Natural killer cell (primary cell): ENCODE results near the gene SNAPC5. TPM values are rescaled to one million over a fixed set of nuclear protein-coding genes. Genes with fewer than 3 reads are reported as not detected.
"Not testable (repeated sequence)": the region's sequence is repeated elsewhere in the genome, so short reads cannot be mapped to it uniquely, and the experiment has no call there.

Experiments
- ATAC-seq, 3 donors: fragments of 150-1000 bp in 2 of 3; fragments of 200-7000 bp in 1 of 3; cut with Tn5 transposase; 1 replicate in 1 of 3; 2 replicates in 2 of 3; pipeline ENCODE4 v1.10.0; 2021; ENCODE audit warnings: mild to moderate bottlenecking in 2 of 3, moderate library complexity in 2 of 3
- DNase-seq, 2 donors: peaks; one replicate each; pipeline versions ENCODE4 v3.0.0 to v3.0.0-alpha.2; 2013 to 2021; ENCODE audit warnings: mixed read lengths in 1 of 2
- H3K27ac ChIP-seq: one replicate; pipeline ENCODE4 v1.5.1; 2013; ENCODE audit warnings: mild to moderate bottlenecking, low read length
- H3K27me3 ChIP-seq: one replicate; pipeline ENCODE4 v1.6.1; 2013; ENCODE audit warnings: low read length; ENCODE audit not compliant: control insufficient read depth, insufficient read depth
- H3K36me3 ChIP-seq: one replicate; pipeline ENCODE4 v1.6.1; 2013; ENCODE audit warnings: low read length; ENCODE audit not compliant: control insufficient read depth, insufficient read depth
- H3K4me1 ChIP-seq: one replicate; pipeline ENCODE4 v1.6.1; 2013; ENCODE audit warnings: low read length; ENCODE audit not compliant: control insufficient read depth, insufficient read depth
- H3K4me3 ChIP-seq: one replicate; pipeline ENCODE4 v1.5.1; 2013; ENCODE audit warnings: low read length
- H3K9me3 ChIP-seq: one replicate; pipeline ENCODE4 v1.6.1; 2013; ENCODE audit warnings: low read length; ENCODE audit not compliant: control insufficient read depth, insufficient read depth
- H3K27ac Mint-ChIP-seq, 2 donors: one replicate each; pipeline ENCODE4 v1.8.0; 2022; ENCODE audit warnings: mild to moderate bottlenecking in 2 of 2, mixed read lengths in 2 of 2, moderate library complexity in 1 of 2
- H3K27me3 Mint-ChIP-seq, 2 donors: one replicate each; pipeline ENCODE4 v1.8.0; 2022; ENCODE audit warnings: low read depth in 2 of 2, mixed read lengths in 2 of 2
- H3K36me3 Mint-ChIP-seq: one replicate; pipeline ENCODE4 v1.8.0; 2022; ENCODE audit warnings: mixed read lengths
- H3K4me1 Mint-ChIP-seq, 2 donors: one replicate each; pipeline ENCODE4 v1.8.0; 2022; ENCODE audit warnings: mixed read lengths in 2 of 2
- H3K4me3 Mint-ChIP-seq: one replicate; pipeline ENCODE4 v1.8.0; 2022; ENCODE audit warnings: mild to moderate bottlenecking, moderate library complexity, mixed read lengths
- H3K9me3 Mint-ChIP-seq, 2 donors: one replicate each; pipeline ENCODE4 v1.8.0; 2022; ENCODE audit warnings: mixed read lengths in 2 of 2
- WGBS: methylation state at CpG from one replicate; pipeline ENCODE4 v1.1.7; 2013; ENCODE audit warnings: missing lambda C conversion rate; ENCODE audit not compliant: insufficient coverage; 5-methylcytosine and 5-hydroxymethylcytosine counted together
- intact Hi-C: fragments of 100-400 bp; cut with micrococcal nuclease; formaldehyde crosslinking; loops from one replicate; pipeline ENCODE4 v1.14.2; 2022
- total RNA-seq, 4 donors: library from RNA; stranded (reverse); fragments of 120-200 nt in 1 of 4; gene quantifications; one replicate each; pipeline versions ENCODE4 v1.2.3 to v1.2.4, GENCODE V29; 2013 to 2022
- TF ChIP-seq, protein P1 (sequence below): fragments of 200-600 bp; IDR thresholded peaks from one replicate; pipeline ENCODE4 v1.8.0; 2022; ENCODE audit warnings: antibody characterized with exemption

Gene SNAPC5
- total RNA-seq, 3 donors from 2014 or later (not counting 1 experiment from before 2014, with no cell fraction given), result 17.2 to 25.2 (median 24.3) TPM

DNA sequence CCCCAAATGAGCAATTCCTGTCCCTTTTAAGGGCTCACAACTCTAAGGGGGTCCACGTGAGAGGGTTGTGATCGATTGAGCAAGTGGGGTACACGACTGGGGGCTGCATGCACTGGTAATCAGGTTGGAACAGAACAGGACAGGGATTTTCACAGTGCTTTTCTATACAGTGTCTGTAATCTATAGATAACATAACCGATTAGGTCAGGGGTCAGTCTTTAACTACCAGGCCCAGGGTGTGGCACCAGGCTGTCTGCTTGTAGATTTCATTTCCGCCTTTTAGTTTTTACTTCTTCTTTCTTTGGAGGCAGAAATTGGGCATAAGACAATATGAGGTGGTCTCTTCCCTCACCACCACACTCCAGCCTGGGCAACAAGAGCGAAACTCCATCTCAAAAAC, 32.3 kb downstream of the SNAPC5 start:
- H3K27me3 Mint-ChIP-seq, H3K27ac ChIP-seq, intact Hi-C loops, H3K4me1 Mint-ChIP-seq, H3K27me3 ChIP-seq, H3K9me3 Mint-ChIP-seq, H3K36me3 ChIP-seq, ATAC-seq, H3K36me3 Mint-ChIP-seq, H3K4me3 Mint-ChIP-seq, H3K4me1 ChIP-seq, H3K27ac Mint-ChIP-seq, DNase-seq, H3K4me3 ChIP-seq, H3K9me3 ChIP-seq: not testable (repeated sequence)
- over 99% methylated on average over 6 of the region's 6 CpGs for WGBS

DNA sequence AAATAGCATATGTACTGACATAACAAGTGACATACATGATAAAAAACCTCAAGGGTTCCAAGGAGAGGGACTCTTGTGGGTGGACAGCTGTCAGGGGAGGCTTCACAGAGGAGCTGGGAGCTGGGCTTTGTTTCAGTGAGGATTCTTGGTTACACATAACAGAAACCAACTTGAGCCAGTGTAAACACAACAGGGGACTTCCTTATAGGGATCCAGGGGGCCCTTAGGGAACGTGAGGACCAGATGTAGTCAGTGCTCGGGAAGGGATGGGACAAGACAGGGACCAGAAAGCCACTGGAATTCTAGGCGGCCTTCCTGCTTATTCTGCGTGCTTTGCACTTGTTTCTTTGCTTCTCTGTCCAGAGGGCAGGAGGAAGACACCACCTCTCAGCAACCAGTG, 34.9 kb downstream of the SNAPC5 start:
- Histone ChIP-seq H3K9me3 (no peaks in the 10 kb centered on the region), H3K4me3 (no peak overlapping the region), H3K27ac (no peak overlapping the region), H3K4me1 (peaks cover 6% of the 10 kb centered on the region), H3K27me3 (no peaks in the 10 kb centered on the region), H3K36me3 (no peaks in the 10 kb centered on the region)
- no peak overlapping the region for H3K27ac Mint-ChIP-seq
- H3K36me3 Mint-ChIP-seq, result no peaks in the 10 kb centered on the region
- peaks cover 12 to 15% of the 10 kb centered on the region in 2 donors for H3K4me1 Mint-ChIP-seq
- no peaks in the 10 kb centered on the region for H3K9me3 Mint-ChIP-seq
- ATAC-seq (no peak), DNase-seq (no peak)
- no peaks in the 10 kb centered on the region for H3K27me3 Mint-ChIP-seq
- intact Hi-C loops, result no loop called here
- H3K4me3 Mint-ChIP-seq, result no peak overlapping the region
- 100% methylated on average over 4 of the region's 4 CpGs for WGBS
- TF ChIP-seq, protein P1, sequence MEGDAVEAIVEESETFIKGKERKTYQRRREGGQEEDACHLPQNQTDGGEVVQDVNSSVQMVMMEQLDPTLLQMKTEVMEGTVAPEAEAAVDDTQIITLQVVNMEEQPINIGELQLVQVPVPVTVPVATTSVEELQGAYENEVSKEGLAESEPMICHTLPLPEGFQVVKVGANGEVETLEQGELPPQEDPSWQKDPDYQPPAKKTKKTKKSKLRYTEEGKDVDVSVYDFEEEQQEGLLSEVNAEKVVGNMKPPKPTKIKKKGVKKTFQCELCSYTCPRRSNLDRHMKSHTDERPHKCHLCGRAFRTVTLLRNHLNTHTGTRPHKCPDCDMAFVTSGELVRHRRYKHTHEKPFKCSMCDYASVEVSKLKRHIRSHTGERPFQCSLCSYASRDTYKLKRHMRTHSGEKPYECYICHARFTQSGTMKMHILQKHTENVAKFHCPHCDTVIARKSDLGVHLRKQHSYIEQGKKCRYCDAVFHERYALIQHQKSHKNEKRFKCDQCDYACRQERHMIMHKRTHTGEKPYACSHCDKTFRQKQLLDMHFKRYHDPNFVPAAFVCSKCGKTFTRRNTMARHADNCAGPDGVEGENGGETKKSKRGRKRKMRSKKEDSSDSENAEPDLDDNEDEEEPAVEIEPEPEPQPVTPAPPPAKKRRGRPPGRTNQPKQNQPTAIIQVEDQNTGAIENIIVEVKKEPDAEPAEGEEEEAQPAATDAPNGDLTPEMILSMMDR, result no peak

DNA sequence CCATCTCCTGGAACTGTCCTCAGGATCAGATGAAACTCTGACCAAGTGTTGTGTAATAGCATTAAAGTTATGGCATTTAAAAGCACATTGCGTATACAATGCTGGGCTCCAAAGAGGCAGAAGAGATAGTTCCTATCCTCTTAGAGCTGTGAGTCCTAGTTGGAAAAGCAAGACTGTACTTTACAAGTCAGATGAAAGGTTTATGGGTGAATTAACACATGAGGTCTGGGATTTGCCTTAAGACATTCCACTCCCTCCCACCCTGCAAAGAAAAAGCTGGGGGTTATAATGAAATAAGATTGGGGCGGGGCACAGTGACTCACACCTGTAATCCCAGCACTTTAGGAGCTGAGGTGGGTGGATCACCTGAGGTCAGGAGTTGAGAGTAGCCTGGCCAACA, 35.6 kb downstream of the SNAPC5 start:
- Mint-ChIP-seq H3K9me3 (no peaks in the 10 kb centered on the region), H3K4me1 (peaks cover 12 to 15% of the 10 kb centered on the region in 2 donors), H3K36me3 (no peaks in the 10 kb centered on the region), H3K4me3 (no peak overlapping the region), H3K27ac (no peak overlapping the region), H3K27me3 (no peaks in the 10 kb centered on the region)
- peaks cover 6% of the 10 kb centered on the region for H3K4me1 ChIP-seq
- intact Hi-C loops, result no loop called here
- DNase-seq (no peak), ATAC-seq (no peak)
- TF ChIP-seq, protein P1, result no peak
- 100% methylated on average over 1 of the region's 2 CpGs for WGBS
- H3K27ac ChIP-seq, result no peak overlapping the region
- no peak overlapping the region for H3K4me3 ChIP-seq
- no peaks in the 10 kb centered on the region for H3K27me3 ChIP-seq
- H3K9me3 ChIP-seq, result no peaks in the 10 kb centered on the region
- no peaks in the 10 kb centered on the region for H3K36me3 ChIP-seq

DNA sequence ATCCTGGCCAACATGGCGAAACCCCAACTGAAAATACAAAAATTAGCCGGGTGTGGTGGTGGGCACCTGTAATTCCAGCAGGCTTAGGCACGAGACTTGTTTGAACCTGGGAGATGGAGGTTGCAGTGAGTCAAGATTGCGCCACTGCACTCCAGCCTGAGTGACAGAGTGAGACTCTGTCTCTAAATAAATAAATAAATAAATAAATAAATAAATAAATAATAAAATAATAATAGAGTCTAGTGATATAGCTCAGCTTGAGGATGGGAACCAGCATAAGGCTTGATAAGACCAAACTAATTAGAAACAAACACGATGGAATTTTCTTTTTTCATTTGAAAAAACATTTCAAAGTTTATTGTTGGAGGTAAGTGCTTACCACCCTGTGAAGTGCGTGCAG, 36.3 kb downstream of the SNAPC5 start:
- H3K4me1 ChIP-seq, H3K9me3 Mint-ChIP-seq, H3K4me3 ChIP-seq, H3K27ac ChIP-seq, ATAC-seq, H3K27me3 Mint-ChIP-seq, intact Hi-C loops, H3K9me3 ChIP-seq, DNase-seq, H3K36me3 ChIP-seq, H3K27ac Mint-ChIP-seq, H3K36me3 Mint-ChIP-seq, H3K4me3 Mint-ChIP-seq, H3K27me3 ChIP-seq: not testable (repeated sequence)
- WGBS, result 100% methylated on average over 5 of the region's 6 CpGs
- H3K4me1 Mint-ChIP-seq, result peaks cover 12 to 15% of the 10 kb centered on the region in 2 donors
